SKM-1 treated with dmso at 0.1 percent for 144 hours (cell line): Measurements from ENCODE around the gene CDH23.

Experiments
- DNase-seq: peaks from one replicate; lab custom pipeline; 2025; ENCODE audit not compliant: unreplicated experiment; lab: John Stamatoyannopoulos, UW

The CDH23 gene

GRCh38 chr10:71713135-71714030 is 316.7 kb downstream of the CDH23 start:
- peak; percentile 91 for DNase-seq

- no peak for DNase-seq
Observed at GRCh38 chr10:71714031-71714410, 317.3 kb downstream of the CDH23 start.

GRCh38 chr10:71714592-71714991 is 317.9 kb downstream of the CDH23 start:
- DNase-seq: no peak

GRCh38 chr10:71715026-71715425 is 318.3 kb downstream of the CDH23 start:
- no peak for DNase-seq

- no peak for DNase-seq
Observed at GRCh38 chr10:71715860-71716259, 319.1 kb downstream of the CDH23 start.

GRCh38 chr10:71716426-71716825 is 319.7 kb downstream of the CDH23 start:
- DNase-seq: no peak

- DNase-seq: no peak
Observed at GRCh38 chr10:71717056-71717455, 320.3 kb downstream of the CDH23 start.

GRCh38 chr10:71717551-71717951 is 320.8 kb downstream of the CDH23 start:
- DNase-seq: no peak

GRCh38 chr10:71718165-71718698 is 321.5 kb downstream of the CDH23 start:
- DNase-seq: no peak

- DNase-seq: no peak
Observed at GRCh38 chr10:71719042-71719441, 322.3 kb downstream of the CDH23 start.

GRCh38 chr10:71719464-71720201 is 322.9 kb downstream of the CDH23 start, which contains the start of gene C10orf105:
Gene C10orf105 (minus strand): TSS chr10:71719778. CDS start chr10:71716337, 3,441 bp downstream.
- no peak for DNase-seq

GRCh38 chr10:71720288-71720687 is 323.6 kb downstream of the CDH23 start:
- DNase-seq: no peak

- DNase-seq: no peak
Observed at GRCh38 chr10:71721313-71721712, 324.6 kb downstream of the CDH23 start.

- no peak for DNase-seq
Observed at GRCh38 chr10:71722849-71723248, 326.1 kb downstream of the CDH23 start.

- DNase-seq: no peak
Observed at GRCh38 chr10:71723311-71723710, 326.6 kb downstream of the CDH23 start.

- DNase-seq: no peak
Observed at GRCh38 chr10:71724539-71724938, 327.8 kb downstream of the CDH23 start.

GRCh38 chr10:71725249-71725648 is 328.5 kb downstream of the CDH23 start:
- DNase-seq: no peak

- DNase-seq: peak; percentile 29
Observed at GRCh38 chr10:71725998-71726579, 329.4 kb downstream of the CDH23 start.

- DNase-seq: no peak
Observed at GRCh38 chr10:71726580-71727104, 329.9 kb downstream of the CDH23 start.

GRCh38 chr10:71727105-71727737 is 330.5 kb downstream of the CDH23 start:
- no peak for DNase-seq
